ENCODE data around the gene NKAIN1. TPM values are rescaled to one million over a fixed set of nuclear protein-coding genes. Genes with fewer than 3 reads are reported as not detected.

NKAIN1 gene
- total and polyA plus RNA-seq, 2 experiments from 2014 or later = 14.7 to 56.7 TPM

- Histone ChIP-seq H2AFZ (no peak overlapping the region), H4K20me1 (replicated peaks; ENCODE audit: insufficient read depth) (no peaks in the 10 kb centered on the region), H3K36me3 (ENCODE audit: insufficient read depth) (no peaks in the 10 kb centered on the region), H3K27ac (ENCODE audit: low read depth) (no peak overlapping the region), H3K4me1 (ENCODE audit: insufficient read depth) (peaks cover 11% of the 10 kb centered on the region), H3K9me2 (ENCODE audit: insufficient read depth) (no peaks in the 10 kb centered on the region), H3K4me2 (no peak overlapping the region), H3K4me3 (no peak overlapping the region), H3K79me2 (replicated peaks; ENCODE audit: insufficient read depth) (no peaks in the 10 kb centered on the region), H3F3A (replicated peaks; ENCODE audit: low read depth) (no peaks in the 10 kb centered on the region), H3K27me3 (ENCODE audit: insufficient read depth) (no peaks in the 10 kb centered on the region)
- Mint-ChIP-seq H3K9me3 (peaks cover 4% of the 10 kb centered on the region; the same call in 2 of the 3 replicates), H3K36me3 (ENCODE audit: low read depth) (0 out of 3 replicates have a peak, but pooled peaks cover 3% of the 10 kb centered on the region), H3K4me1 (peaks cover 7% of the 10 kb centered on the region; the same call in 2 of the 3 replicates), H3K4me3 (no peak overlapping the region), H3K27ac (no peak overlapping the region), H3K27me3 (ENCODE audit: insufficient read depth, low read depth, poor library complexity) (peaks cover 6% of the 10 kb centered on the region)
- ATAC-seq (no peak), DNase-seq (ENCODE audit: low spot score) (no peak)
- TF ChIP-seq ZNF462 (CRISPR knock-in tag; IDR thresholded peaks at IDR 0.05) = no peak
- TF ChIP-seq REST (IDR thresholded peaks at IDR 0.05; ENCODE audit: unreplicated experiment) = no peak
- TF ChIP-seq STAT1 (IDR thresholded peaks at IDR 0.05; ENCODE audit: unreplicated experiment) = no peak
- no peak for TF ChIP-seq POLR2AphosphoS5 (IDR thresholded peaks at IDR 0.05; ENCODE audit: low read depth)
- no peak for TF ChIP-seq ZNF331 (CRISPR knock-in tag; IDR thresholded peaks at IDR 0.05; ENCODE audit: low read depth)
- TF ChIP-seq CTCF (conservative IDR thresholded peaks at IDR 0.05; ENCODE audit: low read depth in 2 of 2) = no peak
- TF ChIP-seq ETS1 (IDR thresholded peaks at IDR 0.05) = no peak
- no peak for TF ChIP-seq EZH2 (IDR thresholded peaks at IDR 0.05; ENCODE audit: low read depth, unreplicated experiment)
- TF ChIP-seq JUNB (IDR thresholded peaks at IDR 0.05; ENCODE audit: unreplicated experiment) = no peak
- no peak for TF ChIP-seq CREB1 (CRISPR knock-in tag; IDR thresholded peaks at IDR 0.05; ENCODE audit: low read depth)
- no peak for TF ChIP-seq NANOG (IDR thresholded peaks at IDR 0.05; ENCODE audit: borderline replicate concordance)
- no peak for TF ChIP-seq EZH2phosphoT487 (IDR thresholded peaks at IDR 0.05; ENCODE audit: unreplicated experiment)
- TF ChIP-seq ZNF114 (CRISPR knock-in tag; IDR thresholded peaks at IDR 0.05) = no peak
Observed at GRCh38 chr1:31148409-31148808, 91.3 kb downstream of the NKAIN1 start.

All from GM23338 (cell line).